Right lobe of liver (tissue), 6 donors: Measurements from ENCODE around the gene DSP. TPM values are rescaled to one million over a fixed set of nuclear protein-coding genes. Genes with fewer than 3 reads are reported as not detected.

ENCODE experiments used
- ATAC-seq, 4 donors: fragments of 200-7000 bp; cut with Tn5 transposase; one replicate each; pipeline ENCODE4 v1.9.1; 2020; ENCODE audit warnings: mild to moderate bottlenecking in 4 of 4, moderate library complexity in 4 of 4
- DNase-seq, 3 donors: peaks; one replicate each; pipeline ENCODE4 v3.0.0-alpha.2; 2020
- H3K27ac ChIP-seq, 3 donors: fragments of 200-600 bp; one replicate each; pipeline ENCODE4 v1.8.0; 2022
- H3K27me3 ChIP-seq, 2 donors: fragments of 200-600 bp; one replicate each; pipeline ENCODE4 v1.8.0; 2022
- H3K36me3 ChIP-seq, 4 donors: fragments of 200-600 bp; sonication (generic) in 1 of 4; one replicate each; pipeline versions ENCODE4 v1.5.1 to v1.8.0; 2017 to 2022; ENCODE audit warnings: control low read depth in 1 of 4
- H3K4me1 ChIP-seq, 4 donors: fragments of 200-600 bp; sonication (generic) in 1 of 4; one replicate each; pipeline versions ENCODE4 v1.5.1 to v1.8.0; 2017 to 2022; ENCODE audit warnings: control low read depth in 1 of 4
- H3K4me3 ChIP-seq, 3 donors: fragments of 200-600 bp; one replicate each; pipeline ENCODE4 v1.8.0; 2022
- H3K9me3 ChIP-seq, 4 donors: fragments of 200-600 bp; sonication (generic) in 1 of 4; one replicate each; pipeline versions ENCODE4 v1.5.1 to v1.8.0; 2017 to 2022; ENCODE audit warnings: control low read depth in 1 of 4
- CTCF ChIP-seq, 4 donors: fragments of 200-600 bp in 3 of 4; fragments of 450-650 bp in 1 of 4; IDR thresholded peaks; one replicate each; pipeline versions ENCODE4 v1.5.1 to v1.8.0; 2016 to 2022; ENCODE audit warnings: antibody characterized with exemption in 4 of 4, mild to moderate bottlenecking in 2 of 4
- POLR2A ChIP-seq: fragments of 450-650 bp; IDR thresholded peaks from one replicate; pipeline ENCODE4 v1.6.1; 2017; ENCODE audit warnings: antibody characterized with exemption, mild to moderate bottlenecking
- WGBS: methylation state at CpG from one replicate; pipeline ENCODE4 v1.1.6; 2018; ENCODE audit warnings: low coverage, low lambda C conversion rate; ENCODE audit not compliant: insufficient coverage; ENCODE audit errors: missing lambda C conversion rate; 5-methylcytosine and 5-hydroxymethylcytosine counted together
- intact Hi-C, 2 donors: fragments of 100-400 bp; cut with DNase I; formaldehyde crosslinking; loops; one replicate each; pipeline versions ENCODE4 v1.11.2 to v1.14.1; 2022
- total RNA-seq, 6 experiments: library from RNA; depleted of rRNA in 2 of 6; stranded (reverse); fragments of >200 nt in 2 of 6; fragmentation: NEBNext Ultra II Directional in 3 of 6; extraction: Animal tissue kit (Norgen Biotek cat#: 25700) in 3 of 6; gene quantifications; one replicate each; pipeline versions ENCODE4 v1.1.0 to v1.2.4, GENCODE V29; 2016 to 2023
- donor health status: DM: no; HTN: yes; CAD: no.
- donor health status: DM: no; HTN: no; CAD: no.
- donor health status: DM: no; HTN: no; CAD: no.
- donor health status: DM: no; HTN: yes; CAD: no.
- donor health status: DM: no; HTN: yes; CAD: no.

The DSP gene
- total RNA-seq, 6 experiments from 2014 or later, result 64.6 to 94.2 (median 82.1) TPM

GRCh38 chr6:7588506-7588905, 47.0 kb downstream of the DSP start:
- H3K27ac ChIP-seq, result no peak overlapping the region
- 49% methylated on average over 3 of the region's 4 CpGs for WGBS

GRCh38 chr6:7589221-7589620, 47.8 kb downstream of the DSP start:
- intact Hi-C loops, result no loop called here
- ATAC-seq, result no peak
- Histone ChIP-seq H3K9me3 (no peaks in the 10 kb centered on the region), H3K4me1 (peaks cover 0 to 19% (median 0%) of the 10 kb centered on the region in 4 donors), H3K4me3 (no peak overlapping the region), H3K27me3 (no peaks in the 10 kb centered on the region), H3K27ac (peak overlapping the region in 1 of 3 donors; percentile 24), H3K36me3 (peaks cover 0 to 12% (median 2%) of the 10 kb centered on the region in 4 donors)
- no peak for DNase-seq
- 52% methylated on average over 3 of the region's 3 CpGs for WGBS
- TF ChIP-seq POLR2A (no peak), CTCF (IDR thresholded peaks at IDR 0.05) (no peak)

More at GRCh38 chr6:7588506-7588905, 47.0 kb downstream of the DSP start:
- Histone ChIP-seq H3K27me3 (no peaks in the 10 kb centered on the region), H3K4me1 (peaks cover 0 to 19% (median 0%) of the 10 kb centered on the region in 4 donors), H3K4me3 (no peak overlapping the region), H3K9me3 (no peaks in the 10 kb centered on the region), H3K36me3 (peaks cover 0 to 17% (median under 1%) of the 10 kb centered on the region in 4 donors)
- ATAC-seq, result no peak
- no peak for DNase-seq
- intact Hi-C loops, result no loop called here
- TF ChIP-seq CTCF (IDR thresholded peaks at IDR 0.05), result no peak
- TF ChIP-seq POLR2A, result no peak

GRCh38 chr6:7589949-7590917, 48.8 kb downstream of the DSP start, which contains the start of gene SNRNP48:
SNRNP48 (plus strand) TSS chr6:7590198; CDS start chr6:7590258, 60 bp downstream.
- peak; percentile 97 to 99 (median 98) for ATAC-seq
- intact Hi-C loops, result no loop called here
- H3K27ac ChIP-seq, result peak within 1 kb of the TSS; percentile 48 to 68 (median 63)

GRCh38 chr6:7590918-7591302, 49.4 kb downstream of the DSP start:
- Histone ChIP-seq H3K36me3 (peaks cover 0 to 20% (median 8%) of the 10 kb centered on the region in 4 donors), H3K27me3 (no peaks in the 10 kb centered on the region), H3K4me1 (peaks cover 0 to 19% (median 0%) of the 10 kb centered on the region in 4 donors), H3K4me3 (peak overlapping the region; percentile 92 to 96 (median 92)), H3K9me3 (no peaks in the 10 kb centered on the region), H3K27ac (peak overlapping the region; percentile 48 to 68 (median 63))
- DNase-seq (peak in 2 of 3 donors; percentile 45 to 68), ATAC-seq (peak; percentile 23 to 42 (median 38))
- TF ChIP-seq POLR2A, result no peak
- TF ChIP-seq CTCF (IDR thresholded peaks at IDR 0.05), result no peak
- intact Hi-C loops, result no loop called here
- 10% methylated on average over 10 of the region's 10 CpGs for WGBS

More at GRCh38 chr6:7589949-7590917, 48.8 kb downstream of the DSP start, which contains the start of gene SNRNP48:
- Histone ChIP-seq H3K4me3 (peak within 1 kb of the TSS; percentile 92 to 96 (median 92)), H3K4me1 (peaks cover 0 to 19% (median 0%) of the 10 kb centered on the region in 4 donors), H3K36me3 (peaks cover 0 to 13% (median 5%) of the 10 kb centered on the region in 4 donors), H3K27me3 (no peaks in the 10 kb centered on the region), H3K9me3 (no peaks in the 10 kb centered on the region)
- TF ChIP-seq CTCF (IDR thresholded peaks at IDR 0.05) (no peak), POLR2A (peak; percentile 67)
- DNase-seq, result peak; percentile 94 to 95 (median 95)
- WGBS, result under 1% methylated on average over 23 of the region's 72 CpGs
